GM19372 (cell line): ENCODE data around the gene MAK.
A peak's percentile ranks its signal among the peaks of the same experiment; 100 is the strongest.
"Not testable (repeated sequence)": the region's sequence is repeated elsewhere in the genome, so short reads cannot be mapped to it uniquely, and the experiment has no call there.

Experiments
- ATAC-seq: cut with Tn5 transposase; IDR thresholded peaks from one replicate; pipeline ENCODE4 v1.9.1; 2021; ENCODE audit warnings: mild to moderate bottlenecking, low read depth, moderate library complexity; ENCODE audit not compliant: unreplicated experiment

MAK gene, protein sequence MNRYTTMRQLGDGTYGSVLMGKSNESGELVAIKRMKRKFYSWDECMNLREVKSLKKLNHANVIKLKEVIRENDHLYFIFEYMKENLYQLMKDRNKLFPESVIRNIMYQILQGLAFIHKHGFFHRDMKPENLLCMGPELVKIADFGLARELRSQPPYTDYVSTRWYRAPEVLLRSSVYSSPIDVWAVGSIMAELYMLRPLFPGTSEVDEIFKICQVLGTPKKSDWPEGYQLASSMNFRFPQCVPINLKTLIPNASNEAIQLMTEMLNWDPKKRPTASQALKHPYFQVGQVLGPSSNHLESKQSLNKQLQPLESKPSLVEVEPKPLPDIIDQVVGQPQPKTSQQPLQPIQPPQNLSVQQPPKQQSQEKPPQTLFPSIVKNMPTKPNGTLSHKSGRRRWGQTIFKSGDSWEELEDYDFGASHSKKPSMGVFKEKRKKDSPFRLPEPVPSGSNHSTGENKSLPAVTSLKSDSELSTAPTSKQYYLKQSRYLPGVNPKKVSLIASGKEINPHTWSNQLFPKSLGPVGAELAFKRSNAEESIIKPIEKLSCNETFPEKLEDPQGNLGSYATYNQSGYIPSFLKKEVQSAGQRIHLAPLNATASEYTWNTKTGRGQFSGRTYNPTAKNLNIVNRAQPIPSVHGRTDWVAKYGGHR

DNA sequence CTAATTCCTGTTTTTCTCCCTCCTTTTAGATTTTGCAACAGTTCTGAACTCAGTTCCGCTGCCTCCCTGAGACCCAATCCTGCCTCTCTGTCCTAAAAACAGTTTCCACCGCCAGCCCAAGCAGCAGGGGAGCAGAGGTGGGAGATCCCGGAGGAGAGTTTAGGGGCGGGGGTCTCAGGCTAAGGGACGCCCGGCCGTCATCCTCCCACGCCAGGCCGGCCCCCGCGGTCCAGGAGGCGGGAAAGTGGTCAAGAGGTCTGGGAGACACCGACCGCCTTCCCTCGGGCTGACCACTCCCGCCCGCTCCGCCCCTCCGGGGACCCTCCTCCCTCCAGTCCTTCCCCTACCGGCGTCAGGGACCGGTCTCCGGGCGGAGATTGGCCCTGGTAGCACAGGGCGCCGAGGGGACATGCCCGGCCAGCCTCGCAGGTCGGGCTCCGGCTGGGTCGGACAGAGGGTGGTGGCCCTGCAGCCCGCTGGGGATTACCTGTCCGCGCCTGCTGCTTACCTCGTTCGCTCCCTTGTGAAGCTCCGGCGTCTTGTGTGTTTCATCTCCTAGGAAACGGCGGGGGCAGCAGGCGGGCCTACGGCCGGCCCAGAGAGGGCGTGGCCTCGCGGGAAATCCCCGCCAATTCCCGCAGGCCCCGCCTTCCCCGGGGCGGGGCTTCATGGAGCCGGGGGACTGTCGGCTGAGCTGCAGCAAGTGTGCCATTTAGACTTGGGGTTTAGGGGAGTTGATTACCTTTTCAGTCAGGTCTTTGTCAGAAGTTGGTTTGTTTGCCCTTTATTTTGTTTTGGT lies at the start of gene MAK:
Gene MAK, minus strand, starts transcription at position 545 of the 799 bp plus-strand sequence. CDS start 7,891 bp downstream, outside the sequence.
- ATAC-seq: peak; percentile 85

DNA sequence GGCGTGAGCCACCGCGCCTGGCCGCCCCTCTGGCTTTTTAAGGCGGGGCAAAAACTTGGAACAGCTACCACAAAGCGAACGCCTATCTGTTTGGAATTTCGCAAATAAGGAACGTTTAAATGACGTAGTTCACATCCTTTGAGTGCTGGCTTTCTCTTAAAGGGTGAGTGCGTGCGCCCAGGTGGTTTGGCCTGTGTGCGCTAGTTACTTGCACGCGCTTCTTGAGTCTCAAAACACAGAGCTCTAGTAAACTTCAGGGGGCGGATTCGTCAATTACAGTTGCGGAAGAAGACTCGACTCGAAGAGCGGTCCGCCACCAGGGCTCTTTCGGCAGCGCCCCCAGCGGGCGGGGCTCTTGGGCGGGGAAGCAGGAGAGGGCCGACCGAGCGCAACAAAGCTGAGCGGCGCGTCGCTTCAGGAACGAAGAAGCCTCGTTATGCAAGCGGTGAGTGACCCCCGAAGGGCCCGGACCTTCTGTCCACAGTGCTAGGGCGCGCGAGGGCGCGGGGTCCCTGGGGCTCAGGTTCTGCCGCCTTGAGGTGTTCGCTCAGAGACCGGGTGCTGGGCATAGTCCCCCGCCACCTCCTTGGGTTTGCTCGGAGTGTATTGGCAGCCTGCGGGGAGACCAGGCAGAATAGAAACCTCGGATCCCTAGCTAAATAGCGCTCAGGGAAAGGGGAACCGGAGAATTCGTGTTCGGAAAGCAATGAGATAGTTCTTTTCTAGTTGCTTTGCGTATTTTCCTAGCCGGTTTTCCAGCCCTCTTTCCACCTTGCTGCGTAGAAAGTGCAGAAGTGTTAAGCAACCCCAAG lies 48.6 kb upstream of the MAK start, which contains the start of gene SYCP2L:
Gene SYCP2L, plus strand, starts transcription at position 362 of the 812 bp plus-strand sequence. Its CDS starts 75 bp downstream, at position 437.
- ATAC-seq: no peak

- not testable (repeated sequence) for ATAC-seq
Measured at GRCh38 chr6:10886365-10886690, 48.0 kb upstream of the MAK start.

GRCh38 chr6:10884245-10884972 lies 46.1 kb upstream of the MAK start:
- no peak for ATAC-seq

GRCh38 chr6:10883312-10884244 lies 45.2 kb upstream of the MAK start:
- ATAC-seq: no peak

DNA sequence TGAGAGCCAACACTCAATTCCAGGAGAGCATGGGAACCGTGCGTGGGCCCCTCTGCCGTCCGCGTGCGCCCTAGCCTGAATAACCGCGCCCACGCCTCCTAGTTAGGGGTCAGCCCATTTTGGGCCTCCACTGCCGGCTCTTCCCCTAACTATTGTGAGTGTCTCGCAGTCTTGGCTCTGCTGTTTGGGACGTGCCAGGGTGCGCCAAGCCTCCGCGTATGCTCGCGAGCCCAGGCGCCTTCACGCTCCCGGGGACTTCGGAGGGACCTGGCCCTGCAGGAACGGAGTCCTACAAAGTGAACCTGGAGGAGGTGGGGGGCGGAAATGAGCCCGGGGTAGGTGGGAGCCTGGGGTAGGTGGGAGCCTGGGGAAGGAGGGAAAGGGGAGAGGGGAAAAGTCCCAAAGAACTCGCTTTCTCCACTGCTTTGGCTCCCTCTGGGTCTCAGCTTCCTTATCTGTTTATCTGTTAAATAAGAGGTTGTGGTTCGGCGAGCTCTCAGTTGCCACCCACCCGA lies 44.4 kb upstream of the MAK start:
- no peak for ATAC-seq

DNA sequence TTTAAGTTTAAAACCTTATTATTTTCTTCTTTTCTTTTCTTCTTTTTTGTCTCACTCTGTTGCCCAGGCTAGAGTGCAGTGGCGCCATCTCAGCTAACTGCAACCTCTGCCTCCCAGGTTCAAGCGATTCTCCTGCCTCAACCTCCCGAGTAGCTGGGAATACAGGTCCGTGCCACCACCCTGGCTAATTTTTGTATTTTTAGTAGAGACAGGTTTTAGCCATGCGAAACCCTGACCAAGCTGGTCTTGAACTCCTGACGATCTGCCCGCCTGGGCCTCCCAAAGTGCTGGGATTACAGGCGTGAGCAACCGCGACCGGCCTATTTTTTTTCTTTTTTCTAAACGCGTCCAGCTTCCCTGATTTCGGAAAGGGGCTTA lies 43.9 kb upstream of the MAK start:
- not testable (repeated sequence) for ATAC-seq

GRCh38 chr6:10880366-10880765 lies 42.0 kb upstream of the MAK start:
- no peak for ATAC-seq

DNA sequence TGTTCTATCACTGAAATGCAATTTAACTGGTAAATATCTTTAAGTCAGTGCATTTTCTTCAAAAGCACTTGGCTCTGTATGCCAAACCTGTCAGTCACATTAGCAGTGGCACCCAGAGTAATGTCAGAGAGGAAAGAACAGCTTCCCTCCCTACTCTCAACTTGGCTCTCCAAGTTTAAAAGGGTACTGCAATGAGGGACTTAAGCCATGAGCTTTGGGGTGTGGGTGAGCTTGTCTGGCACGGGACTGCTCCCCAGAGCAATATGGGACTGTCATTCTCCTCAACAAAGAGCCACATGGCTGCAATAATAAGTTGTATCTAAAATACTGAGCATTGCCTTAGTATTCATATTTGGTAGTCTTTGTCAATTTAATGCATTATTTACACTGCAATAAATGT lies 39.5 kb upstream of the MAK start:
- no peak for ATAC-seq

- no peak for ATAC-seq
Measured at GRCh38 chr6:10877012-10877411, 38.7 kb upstream of the MAK start.

DNA sequence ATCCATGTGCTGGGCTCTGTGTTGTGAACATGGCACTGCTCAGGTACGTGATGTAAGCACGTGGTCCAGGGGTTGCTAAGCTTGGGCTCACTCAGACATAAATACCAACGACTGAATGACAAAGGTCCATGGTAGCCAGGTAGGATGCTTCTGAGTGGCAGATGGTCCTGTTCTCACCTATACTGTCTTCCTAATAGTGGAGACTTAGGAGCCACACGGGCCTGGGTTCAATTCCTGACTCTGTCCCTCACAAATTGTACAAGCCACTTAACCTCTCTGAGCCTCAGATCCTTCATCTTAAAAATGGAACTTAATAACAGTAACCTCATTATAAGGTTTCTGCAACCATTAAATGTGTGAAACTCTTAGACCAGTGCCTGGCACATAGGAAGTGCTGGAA lies 36.7 kb upstream of the MAK start:
- ATAC-seq: no peak

DNA sequence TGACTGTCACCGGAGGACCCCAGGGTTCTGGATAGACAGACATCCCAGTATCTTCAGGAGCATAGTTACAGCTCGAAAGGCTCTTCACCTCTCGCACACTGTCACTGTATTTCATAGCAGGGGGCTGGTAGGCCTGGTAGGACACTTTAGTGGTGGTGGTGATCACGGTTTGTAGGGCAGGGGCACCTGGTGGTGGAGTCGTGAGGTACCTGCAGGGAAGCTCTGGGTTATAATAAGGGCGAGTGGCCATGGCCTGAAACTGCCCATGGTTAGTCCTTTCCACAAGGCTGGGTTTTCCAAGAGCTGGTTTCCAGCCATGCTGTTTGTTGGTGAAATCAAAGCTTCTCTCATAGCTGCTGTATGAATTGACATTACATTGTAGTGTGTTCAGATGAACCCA lies 35.9 kb upstream of the MAK start:
- ATAC-seq: no peak

- ATAC-seq: no peak
Measured at GRCh38 chr6:10873374-10873773, 35.0 kb upstream of the MAK start.

GRCh38 chr6:10867952-10868351 lies 29.6 kb upstream of the MAK start:
- ATAC-seq: no peak

- not testable (repeated sequence) for ATAC-seq
Measured at GRCh38 chr6:10866709-10867108, 28.4 kb upstream of the MAK start.

DNA sequence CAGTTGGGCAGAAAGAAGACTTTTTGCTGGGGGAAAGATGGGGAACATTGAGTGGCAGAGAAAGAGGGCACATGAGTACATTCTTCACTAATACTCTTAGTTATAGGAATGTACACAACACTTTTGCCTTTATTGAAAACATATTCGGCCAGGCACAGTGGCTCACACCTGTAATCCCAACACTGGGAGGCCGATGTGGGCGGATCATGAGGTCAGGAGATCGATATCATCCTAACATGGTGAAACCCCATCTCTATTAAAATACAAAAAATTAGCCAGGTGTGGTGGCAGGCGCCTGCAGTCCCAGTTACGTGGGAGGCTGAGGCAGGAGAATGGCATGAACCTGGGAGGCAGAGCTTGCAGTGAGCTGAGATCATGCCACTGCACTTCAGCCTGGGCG lies 24.7 kb upstream of the MAK start:
- not testable (repeated sequence) for ATAC-seq

- ATAC-seq: no peak
Measured at GRCh38 chr6:10862361-10862760, 24.0 kb upstream of the MAK start.

DNA sequence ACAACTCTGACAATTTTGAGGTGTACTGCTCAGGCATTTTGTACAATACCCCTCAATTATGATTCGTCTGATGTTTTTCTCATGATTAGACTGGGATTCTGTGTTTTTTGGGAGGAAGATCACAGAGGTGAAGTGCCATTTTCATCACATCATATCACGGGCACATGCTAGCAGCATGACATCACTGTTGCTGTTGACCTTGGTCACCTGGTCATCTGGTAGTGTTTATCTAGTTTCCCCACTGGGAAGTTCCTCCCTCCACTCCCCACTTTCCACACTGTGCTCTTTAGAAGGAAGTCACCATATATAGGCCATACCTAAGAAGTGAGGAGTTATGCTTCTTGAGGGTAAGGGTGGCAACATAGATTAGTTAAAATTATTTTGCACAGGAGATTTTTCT lies 22.7 kb upstream of the MAK start:
- ATAC-seq: no peak
